ENCODE data around the gene HCN3.

HCN3 gene

GRCh38 chr1:155301342-155301841 is 24.1 kb downstream of the HCN3 start, which contains the start of gene PKLR:
PKLR (minus strand) TSS chr1:155301438; CDS start chr1:155301395, 43 bp downstream.
- no peak for DNase-seq (ENCODE audit: low read depth)
- H3K9me3 ChIP-seq (ENCODE audit: control insufficient read depth, low read length): no peaks in the 10 kb centered on the region
- no peak within 1 kb of the TSS for H3K9ac ChIP-seq (ENCODE audit: low read length)
- no peaks in the 10 kb centered on the region for H3K36me3 ChIP-seq (ENCODE audit: control insufficient read depth, insufficient read depth, low read length, severe bottlenecking)
- H3K4me3 ChIP-seq (ENCODE audit: low read length): no peak within 1 kb of the TSS
- H3K4me1 ChIP-seq (ENCODE audit: control insufficient read depth, insufficient read depth, low read length): no peaks in the 10 kb centered on the region
- peaks cover 10% of the 10 kb centered on the region for H3K27me3 ChIP-seq (replicated peaks; ENCODE audit: control insufficient read depth, insufficient read depth, low read length)

DNA sequence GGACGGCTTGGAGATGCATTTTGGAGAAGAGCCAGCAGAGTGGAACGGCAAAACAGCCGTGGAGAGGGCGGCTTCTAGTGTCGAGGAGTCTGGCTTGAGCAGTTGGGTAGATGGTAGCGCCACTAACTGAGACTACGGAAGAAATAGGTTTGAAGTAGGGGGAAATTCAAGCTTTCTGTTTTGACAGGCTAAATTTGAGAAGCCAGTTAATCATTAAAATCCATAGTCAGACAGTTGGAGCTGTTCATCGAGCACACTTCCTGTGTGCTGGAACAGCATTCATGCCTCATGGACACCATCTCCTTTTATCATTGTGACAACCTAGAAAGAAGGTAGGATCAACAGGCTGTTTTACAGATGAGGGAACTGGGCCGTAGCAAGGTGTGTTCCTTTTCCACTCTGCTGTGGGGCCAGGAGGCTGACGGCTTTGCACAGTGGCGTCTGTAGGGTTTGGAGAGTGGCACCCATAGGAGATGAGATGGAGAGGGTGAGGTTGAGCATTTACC is 27.3 kb downstream of the HCN3 start:
- no peak for DNase-seq (ENCODE audit: low read depth)
- no peaks in the 10 kb centered on the region for H3K36me3 ChIP-seq (ENCODE audit: control insufficient read depth, insufficient read depth, low read length, severe bottlenecking)
- H3K9ac ChIP-seq (ENCODE audit: low read length): no peak overlapping the region
- H3K4me1 ChIP-seq (ENCODE audit: control insufficient read depth, insufficient read depth, low read length): peaks cover 7% of the 10 kb centered on the region
- no peaks in the 10 kb centered on the region for H3K9me3 ChIP-seq (ENCODE audit: control insufficient read depth, low read length)
- no peak overlapping the region for H3K4me3 ChIP-seq (ENCODE audit: low read length)
- H3K27me3 ChIP-seq (replicated peaks; ENCODE audit: control insufficient read depth, insufficient read depth, low read length): peaks cover 2% of the 10 kb centered on the region

- Histone ChIP-seq H3K4me1 (ENCODE audit: control insufficient read depth, insufficient read depth, low read length) (peaks cover 20% of the 10 kb centered on the region), H3K9ac (ENCODE audit: low read length) (no peak overlapping the region), H3K9me3 (ENCODE audit: control insufficient read depth, low read length) (no peaks in the 10 kb centered on the region), H3K4me3 (ENCODE audit: low read length) (no peak overlapping the region), H3K27me3 (replicated peaks; ENCODE audit: control insufficient read depth, insufficient read depth, low read length) (peaks cover 2% of the 10 kb centered on the region), H3K36me3 (ENCODE audit: control insufficient read depth, insufficient read depth, low read length, severe bottlenecking) (peaks cover 8% of the 10 kb centered on the region)
- no peak for DNase-seq (ENCODE audit: low read depth)
These were observed 28.7 kb downstream of the HCN3 start for GRCh38 chr1:155305881-155306391.

GRCh38 chr1:155307247-155307740 is 30.0 kb downstream of the HCN3 start:
- Histone ChIP-seq H3K4me3 (ENCODE audit: low read length) (no peak overlapping the region), H3K27me3 (replicated peaks; ENCODE audit: control insufficient read depth, insufficient read depth, low read length) (no peaks in the 10 kb centered on the region), H3K36me3 (ENCODE audit: control insufficient read depth, insufficient read depth, low read length, severe bottlenecking) (peaks cover 17% of the 10 kb centered on the region), H3K9me3 (ENCODE audit: control insufficient read depth, low read length) (no peaks in the 10 kb centered on the region), H3K9ac (ENCODE audit: low read length) (no peak overlapping the region), H3K4me1 (ENCODE audit: control insufficient read depth, insufficient read depth, low read length) (peaks cover 30% of the 10 kb centered on the region)
- DNase-seq (ENCODE audit: low read depth): peak; percentile 40

GRCh38 chr1:155308493-155309422 is 31.5 kb downstream of the HCN3 start, which contains the start of gene FDPS:
FDPS (plus strand) TSS chr1:155308866; CDS start chr1:155309790, 924 bp downstream.
- Histone ChIP-seq H3K4me3 (ENCODE audit: low read length) (peak within 1 kb of the TSS; percentile 99), H3K9me3 (ENCODE audit: control insufficient read depth, low read length) (no peaks in the 10 kb centered on the region), H3K9ac (ENCODE audit: low read length) (peak within 1 kb of the TSS; percentile 99), H3K36me3 (ENCODE audit: control insufficient read depth, insufficient read depth, low read length, severe bottlenecking) (peaks cover 28% of the 10 kb centered on the region), H3K27me3 (replicated peaks; ENCODE audit: control insufficient read depth, insufficient read depth, low read length) (no peaks in the 10 kb centered on the region), H3K4me1 (ENCODE audit: control insufficient read depth, insufficient read depth, low read length) (peaks cover 30% of the 10 kb centered on the region)
- peak; percentile 100 for DNase-seq (ENCODE audit: low read depth)

GRCh38 chr1:155309423-155310021 is 32.3 kb downstream of the HCN3 start:
- Histone ChIP-seq H3K27me3 (replicated peaks; ENCODE audit: control insufficient read depth, insufficient read depth, low read length) (no peaks in the 10 kb centered on the region), H3K9ac (ENCODE audit: low read length) (peak overlapping the region; percentile 99), H3K9me3 (ENCODE audit: control insufficient read depth, low read length) (no peaks in the 10 kb centered on the region), H3K4me1 (ENCODE audit: control insufficient read depth, insufficient read depth, low read length) (peaks cover 30% of the 10 kb centered on the region), H3K4me3 (ENCODE audit: low read length) (peak overlapping the region; percentile 99), H3K36me3 (ENCODE audit: control insufficient read depth, insufficient read depth, low read length, severe bottlenecking) (peaks cover 35% of the 10 kb centered on the region)
- peak; percentile 50 for DNase-seq (ENCODE audit: low read depth)

DNA sequence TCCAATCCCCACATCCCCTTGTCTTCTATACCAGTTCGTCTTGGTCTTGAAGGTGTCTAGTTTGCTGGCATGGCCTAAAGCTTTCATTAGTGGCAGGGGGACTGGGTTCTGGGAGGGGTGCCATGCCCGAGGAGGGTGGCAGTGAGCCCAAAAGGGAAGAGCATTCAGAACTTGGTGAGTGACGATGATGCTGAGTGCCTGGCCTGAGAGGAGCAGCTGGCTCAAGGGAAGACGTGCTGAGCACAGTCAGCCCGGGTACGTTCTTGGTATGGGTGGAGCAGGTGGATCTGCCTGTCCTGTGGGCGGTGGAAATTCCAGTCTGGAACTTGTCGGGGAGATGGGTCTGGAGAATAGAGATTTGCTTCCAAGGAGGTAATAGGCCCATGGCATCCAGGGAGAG is 36.0 kb downstream of the HCN3 start:
- Histone ChIP-seq H3K9ac (ENCODE audit: low read length) (no peak overlapping the region), H3K4me3 (ENCODE audit: low read length) (no peak overlapping the region), H3K4me1 (ENCODE audit: control insufficient read depth, insufficient read depth, low read length) (peaks cover 30% of the 10 kb centered on the region), H3K27me3 (replicated peaks; ENCODE audit: control insufficient read depth, insufficient read depth, low read length) (no peaks in the 10 kb centered on the region), H3K9me3 (ENCODE audit: control insufficient read depth, low read length) (no peaks in the 10 kb centered on the region), H3K36me3 (ENCODE audit: control insufficient read depth, insufficient read depth, low read length, severe bottlenecking) (peaks cover 64% of the 10 kb centered on the region)
- no peak for DNase-seq (ENCODE audit: low read depth)

- Histone ChIP-seq H3K9me3 (ENCODE audit: control insufficient read depth, low read length) (no peaks in the 10 kb centered on the region), H3K9ac (ENCODE audit: low read length) (peak overlapping the region; percentile 22), H3K27me3 (replicated peaks; ENCODE audit: control insufficient read depth, insufficient read depth, low read length) (no peaks in the 10 kb centered on the region), H3K4me3 (ENCODE audit: low read length) (no peak overlapping the region), H3K4me1 (ENCODE audit: control insufficient read depth, insufficient read depth, low read length) (peaks cover 38% of the 10 kb centered on the region), H3K36me3 (ENCODE audit: control insufficient read depth, insufficient read depth, low read length, severe bottlenecking) (peaks cover 70% of the 10 kb centered on the region)
- DNase-seq (ENCODE audit: low read depth): no peak
These were observed 39.7 kb downstream of the HCN3 start for GRCh38 chr1:155316922-155317321.

- Histone ChIP-seq H3K9ac (ENCODE audit: low read length) (peak overlapping the region; percentile 22), H3K9me3 (ENCODE audit: control insufficient read depth, low read length) (no peaks in the 10 kb centered on the region), H3K4me1 (ENCODE audit: control insufficient read depth, insufficient read depth, low read length) (peaks cover 41% of the 10 kb centered on the region), H3K27me3 (replicated peaks; ENCODE audit: control insufficient read depth, insufficient read depth, low read length) (no peaks in the 10 kb centered on the region), H3K4me3 (ENCODE audit: low read length) (no peak overlapping the region), H3K36me3 (ENCODE audit: control insufficient read depth, insufficient read depth, low read length, severe bottlenecking) (peaks cover 60% of the 10 kb centered on the region)
- DNase-seq (ENCODE audit: low read depth): no peak
These were observed 40.8 kb downstream of the HCN3 start for GRCh38 chr1:155318082-155318481.

- Histone ChIP-seq H3K4me3 (ENCODE audit: low read length) (no peak overlapping the region), H3K27me3 (replicated peaks; ENCODE audit: control insufficient read depth, insufficient read depth, low read length) (no peaks in the 10 kb centered on the region), H3K9ac (ENCODE audit: low read length) (peak overlapping the region; percentile 86), H3K36me3 (ENCODE audit: control insufficient read depth, insufficient read depth, low read length, severe bottlenecking) (peaks cover 48% of the 10 kb centered on the region), H3K9me3 (ENCODE audit: control insufficient read depth, low read length) (no peaks in the 10 kb centered on the region), H3K4me1 (ENCODE audit: control insufficient read depth, insufficient read depth, low read length) (peaks cover 41% of the 10 kb centered on the region)
- DNase-seq (ENCODE audit: low read depth): no peak
These were observed 42.3 kb downstream of the HCN3 start for GRCh38 chr1:155319536-155319935.

DNA sequence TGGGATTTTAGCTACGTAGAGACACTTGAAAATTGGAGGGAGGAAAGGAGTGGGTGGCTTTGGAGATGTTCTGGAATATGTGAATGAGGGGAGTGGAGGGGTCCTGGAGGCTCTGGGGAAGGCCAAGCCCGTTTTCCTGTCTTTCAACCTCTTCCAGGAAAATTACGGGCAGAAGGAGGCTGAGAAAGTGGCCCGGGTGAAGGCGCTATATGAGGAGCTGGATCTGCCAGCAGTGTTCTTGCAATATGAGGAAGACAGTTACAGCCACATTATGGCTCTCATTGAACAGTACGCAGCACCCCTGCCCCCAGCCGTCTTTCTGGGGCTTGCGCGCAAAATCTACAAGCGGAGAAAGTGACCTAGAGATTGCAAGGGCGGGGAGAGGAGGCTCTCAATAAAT is 43.0 kb downstream of the HCN3 start:
- peaks cover 41% of the 10 kb centered on the region for H3K36me3 ChIP-seq (ENCODE audit: control insufficient read depth, insufficient read depth, low read length, severe bottlenecking)
- H3K4me3 ChIP-seq (ENCODE audit: low read length): peak overlapping the region; percentile 97
- H3K4me1 ChIP-seq (ENCODE audit: control insufficient read depth, insufficient read depth, low read length): peaks cover 45% of the 10 kb centered on the region
- peak overlapping the region; percentile 86 for H3K9ac ChIP-seq (ENCODE audit: low read length)
- DNase-seq (ENCODE audit: low read depth): no peak
- H3K9me3 ChIP-seq (ENCODE audit: control insufficient read depth, low read length): no peaks in the 10 kb centered on the region
- no peaks in the 10 kb centered on the region for H3K27me3 ChIP-seq (replicated peaks; ENCODE audit: control insufficient read depth, insufficient read depth, low read length)

Measured in adipocyte (in vitro differentiated cells).